ENCODE results near the gene SEZ6L.

DNA sequence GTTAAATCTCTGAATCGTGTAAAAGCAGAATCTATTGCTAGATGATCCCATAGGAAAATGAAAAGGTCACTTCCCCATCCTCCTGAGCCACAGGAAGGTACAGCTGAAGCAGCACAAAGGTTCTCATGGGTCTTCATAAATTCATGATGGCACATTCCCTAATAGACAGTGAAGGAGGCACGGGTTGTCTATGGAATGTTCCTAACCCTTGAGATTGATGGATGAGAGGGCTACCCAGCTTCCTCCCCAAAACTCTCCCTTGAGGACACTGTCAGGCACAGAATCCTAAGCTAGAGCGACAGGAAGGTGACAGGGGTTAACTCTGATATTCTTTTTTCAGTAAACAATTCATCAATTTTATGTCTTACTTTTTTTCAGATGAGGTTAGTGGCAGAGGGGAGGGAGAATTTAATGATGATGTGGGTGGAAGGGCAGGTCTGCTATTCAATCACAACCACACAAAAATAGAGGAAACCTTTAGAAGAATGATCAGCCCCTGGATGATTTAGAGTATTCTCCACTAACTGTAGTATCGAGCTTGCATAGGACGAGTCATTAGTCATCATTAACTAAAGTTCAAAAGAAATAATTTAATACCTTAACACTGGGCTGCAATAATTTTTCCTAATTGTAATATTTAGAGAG, 33.1 kb downstream of the SEZ6L start:
- TF ChIP-seq POLR2AphosphoS5 (IDR thresholded peaks at IDR 0.05), result no peak
- TF ChIP-seq, protein P1, sequence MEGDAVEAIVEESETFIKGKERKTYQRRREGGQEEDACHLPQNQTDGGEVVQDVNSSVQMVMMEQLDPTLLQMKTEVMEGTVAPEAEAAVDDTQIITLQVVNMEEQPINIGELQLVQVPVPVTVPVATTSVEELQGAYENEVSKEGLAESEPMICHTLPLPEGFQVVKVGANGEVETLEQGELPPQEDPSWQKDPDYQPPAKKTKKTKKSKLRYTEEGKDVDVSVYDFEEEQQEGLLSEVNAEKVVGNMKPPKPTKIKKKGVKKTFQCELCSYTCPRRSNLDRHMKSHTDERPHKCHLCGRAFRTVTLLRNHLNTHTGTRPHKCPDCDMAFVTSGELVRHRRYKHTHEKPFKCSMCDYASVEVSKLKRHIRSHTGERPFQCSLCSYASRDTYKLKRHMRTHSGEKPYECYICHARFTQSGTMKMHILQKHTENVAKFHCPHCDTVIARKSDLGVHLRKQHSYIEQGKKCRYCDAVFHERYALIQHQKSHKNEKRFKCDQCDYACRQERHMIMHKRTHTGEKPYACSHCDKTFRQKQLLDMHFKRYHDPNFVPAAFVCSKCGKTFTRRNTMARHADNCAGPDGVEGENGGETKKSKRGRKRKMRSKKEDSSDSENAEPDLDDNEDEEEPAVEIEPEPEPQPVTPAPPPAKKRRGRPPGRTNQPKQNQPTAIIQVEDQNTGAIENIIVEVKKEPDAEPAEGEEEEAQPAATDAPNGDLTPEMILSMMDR (IDR thresholded peaks at IDR 0.05), result no peak
- no peak for TF ChIP-seq POLR2A (IDR thresholded peaks at IDR 0.05)

All from transverse colon (tissue), 4 donors.